GM23338 (cell line): ENCODE measurements around the gene DNAJB12. TPM values are rescaled to one million over a fixed set of nuclear protein-coding genes. Genes with fewer than 3 reads are reported as not detected.

Experiments used
- ATAC-seq: fragments of 200-7000 bp; cut with Tn5 transposase; 3 replicates; pipeline ENCODE4 v1.9.1; 2020
- DNase-seq: peaks from one replicate; pipeline ENCODE4 v3.0.0-alpha.2; 2015; ENCODE audit warnings: low spot score
- H2AFZ ChIP-seq: fragments of 200-600 bp; sonication (generic); 2 replicates; pipeline ENCODE4 v1.8.0; 2016; ENCODE audit warnings: antibody characterized with exemption, mild to moderate bottlenecking, moderate library complexity
- H3F3A ChIP-seq: fragments of 200-600 bp; sonication (generic); replicated peaks from 2 replicates; pipeline ENCODE4 v1.8.0; 2017; ENCODE audit warnings: antibody characterized with exemption, mixed run types, low read depth
- H3K27ac ChIP-seq: fragments of 200-600 bp; sonication (generic); 2 replicates; pipeline ENCODE4 v1.6.1; 2016; ENCODE audit warnings: low read depth
- H3K27me3 ChIP-seq: fragments of 200-600 bp; sonication (generic); 2 replicates; pipeline ENCODE4 v1.8.0; 2016; ENCODE audit warnings: mild to moderate bottlenecking, mixed run types, moderate library complexity; ENCODE audit not compliant: insufficient read depth
- H3K36me3 ChIP-seq: fragments of 200-600 bp; sonication (generic); 2 replicates; pipeline ENCODE4 v1.8.0; 2016; ENCODE audit warnings: mild to moderate bottlenecking; ENCODE audit not compliant: insufficient read depth
- H3K4me1 ChIP-seq: fragments of 200-600 bp; sonication (generic); 2 replicates; pipeline ENCODE4 v1.8.0; 2016; ENCODE audit warnings: mild to moderate bottlenecking, moderate library complexity; ENCODE audit not compliant: insufficient read depth
- H3K4me2 ChIP-seq: fragments of 200-600 bp; sonication (generic); 2 replicates; pipeline ENCODE4 v1.7.1; 2017; ENCODE audit warnings: mixed run types
- H3K4me3 ChIP-seq: fragments of 200-600 bp; sonication (generic); 2 replicates; pipeline ENCODE4 v1.6.1; 2016; ENCODE audit warnings: mixed run types
- H3K79me2 ChIP-seq: fragments of 200-600 bp; sonication (generic); replicated peaks from 2 replicates; pipeline ENCODE4 v1.8.0; 2017; ENCODE audit warnings: mild to moderate bottlenecking; ENCODE audit not compliant: insufficient read depth
- H3K9me2 ChIP-seq: fragments of 200-600 bp; sonication (generic); 2 replicates; pipeline ENCODE4 v1.8.0; 2017; ENCODE audit not compliant: insufficient read depth
- H4K20me1 ChIP-seq: fragments of 200-600 bp; sonication (generic); replicated peaks from 2 replicates; pipeline ENCODE4 v1.8.0; 2017; ENCODE audit warnings: mild to moderate bottlenecking; ENCODE audit not compliant: insufficient read depth
- H3K27ac Mint-ChIP-seq: 2 replicates; pipeline ENCODE4 v1.8.0; 2020; ENCODE audit warnings: inconsistent platforms, mild to moderate bottlenecking, moderate library complexity, mixed read lengths
- H3K27me3 Mint-ChIP-seq: 3 replicates; pipeline ENCODE4 v1.8.0; 2022; ENCODE audit warnings: low read depth, mild to moderate bottlenecking, moderate library complexity, mixed read lengths, inconsistent platforms; ENCODE audit not compliant: insufficient read depth, poor library complexity
- H3K36me3 Mint-ChIP-seq: 3 replicates; pipeline ENCODE4 v1.8.0; 2021; ENCODE audit warnings: low read depth, mild to moderate bottlenecking, inconsistent platforms, moderate library complexity, mixed read lengths
- H3K4me1 Mint-ChIP-seq: 3 replicates; pipeline ENCODE4 v1.8.0; 2020; ENCODE audit warnings: mild to moderate bottlenecking, inconsistent platforms, mixed read lengths
- H3K4me3 Mint-ChIP-seq: 3 replicates; pipeline ENCODE4 v1.8.0; 2021; ENCODE audit warnings: moderate library complexity, mild to moderate bottlenecking, inconsistent platforms, mixed read lengths
- H3K9me3 Mint-ChIP-seq: 3 replicates; pipeline ENCODE4 v1.8.0; 2020; ENCODE audit warnings: moderate library complexity, mild to moderate bottlenecking, inconsistent platforms, mixed read lengths
- CREB1 ChIP-seq: fragments of 250-450 bp; sonication (Bioruptor Pico); IDR thresholded peaks from 2 replicates; pipeline ENCODE4 v1.5.0; 2020; ENCODE audit warnings: low read depth, mild to moderate bottlenecking, moderate library complexity
- CTCF ChIP-seq, 2 experiments: fragments of 200-600 bp in 1 of 2; sonication (generic) in 1 of 2; conservative IDR thresholded peaks; 2 replicates each; pipeline versions ENCODE4 v1.5.1 to v1.6.1; 2016 to 2017; ENCODE audit warnings: antibody characterized with exemption in 2 of 2, low read depth in 2 of 2, mild to moderate bottlenecking in 2 of 2, moderate library complexity in 1 of 2
- EZH2 ChIP-seq: fragments of 200-600 bp; sonication (generic); IDR thresholded peaks from one replicate; pipeline ENCODE4 v1.8.0; 2017; ENCODE audit warnings: antibody characterized with exemption, mild to moderate bottlenecking, low read depth; ENCODE audit not compliant: unreplicated experiment
- EZH2phosphoT487 ChIP-seq: fragments of 200-600 bp; sonication (generic); IDR thresholded peaks from one replicate; pipeline ENCODE4 v1.8.1; 2018; ENCODE audit warnings: antibody characterized with exemption; ENCODE audit not compliant: unreplicated experiment
- POLR2AphosphoS5 ChIP-seq: IDR thresholded peaks from 2 replicates; pipeline ENCODE4 v1.6.1; 2016; ENCODE audit warnings: antibody characterized with exemption, low read depth
- REST ChIP-seq: IDR thresholded peaks from one replicate; pipeline ENCODE4 v1.6.1; 2018; ENCODE audit warnings: antibody characterized with exemption; ENCODE audit not compliant: unreplicated experiment
- ZNF462 ChIP-seq: fragments of 250-450 bp; sonication (Bioruptor Pico); IDR thresholded peaks from 2 replicates; pipeline ENCODE4 v1.5.0; 2020; ENCODE audit warnings: mild to moderate bottlenecking, moderate library complexity
- polyA plus RNA-seq: library from polyadenylated mRNA; unstranded; fragments of >200 nt; fragmentation: Nextera tagmentation; extraction: Ambion mirVana; gene quantifications from 2 replicates; pipeline ENCODE4 v1.2.1, GENCODE V29; 2016
- total RNA-seq: library from RNA; depleted of rRNA; stranded (reverse); fragments of >200 nt; shearing (Covaris generic); gene quantifications from 2 replicates; pipeline ENCODE4 v1.2.3, GENCODE V29; 2014

The DNAJB12 gene
- total and polyA plus RNA-seq, 2 experiments from 2014 or later, result 12.8 to 16.0 TPM

GRCh38 chr10:72364239-72364777 is 9.6 kb upstream of the DNAJB12 start:
- H2AFZ ChIP-seq, result peak overlapping the region; percentile 50; the same call in 1 of the 2 replicates
- H3K4me3 ChIP-seq, result no peak overlapping the region
- H3K9me3 Mint-ChIP-seq, result no peaks in the 10 kb centered on the region
- no peaks in the 10 kb centered on the region for H3K4me1 ChIP-seq
- peaks cover 5% of the 10 kb centered on the region; the same call in 1 of the 3 replicates for H3K4me1 Mint-ChIP-seq
- peak; percentile 96 for DNase-seq
- H3K36me3 ChIP-seq, result no peaks in the 10 kb centered on the region
- H3K27me3 Mint-ChIP-seq, result peaks cover 8% of the 10 kb centered on the region
- H3K27me3 ChIP-seq, result no peaks in the 10 kb centered on the region
- H3K4me3 Mint-ChIP-seq, result no peak overlapping the region
- ATAC-seq, result peak; percentile 99
- H3K9me2 ChIP-seq, result no peaks in the 10 kb centered on the region
- no peak overlapping the region for H3K4me2 ChIP-seq
- H3K27ac Mint-ChIP-seq, result peak overlapping the region; percentile 37; the same call in 1 of the 2 replicates
- H3K36me3 Mint-ChIP-seq, result peaks cover 3% of the 10 kb centered on the region; the same call in 2 of the 3 replicates
- H3K27ac ChIP-seq, result peak overlapping the region; percentile 36; the same call in 1 of the 2 replicates
- TF ChIP-seq CREB1 (no peak), EZH2phosphoT487 (no peak), CTCF (conservative IDR thresholded peaks at IDR 0.05; ENCODE audit: low read depth in 2 of 2) (peak; percentile 85 to 99), POLR2AphosphoS5 (peak; percentile 22; the same call in 1 of the 2 replicates)
- no peaks in the 10 kb centered on the region for H4K20me1 ChIP-seq
- no peaks in the 10 kb centered on the region for H3K79me2 ChIP-seq
- no peaks in the 10 kb centered on the region for H3F3A ChIP-seq

GRCh38 chr10:72356987-72357386 is 2.3 kb upstream of the DNAJB12 start:
- no peaks in the 10 kb centered on the region for H3K36me3 ChIP-seq
- H2AFZ ChIP-seq, result no peak overlapping the region
- ATAC-seq, result no peak
- no peaks in the 10 kb centered on the region for H4K20me1 ChIP-seq
- Mint-ChIP-seq H3K27me3 (peaks cover 5% of the 10 kb centered on the region), H3K4me1 (peaks cover 22% of the 10 kb centered on the region), H3K9me3 (no peaks in the 10 kb centered on the region), H3K36me3 (no peaks in the 10 kb centered on the region; the same call in 2 of the 3 replicates), H3K4me3 (no peak overlapping the region), H3K27ac (no peak overlapping the region)
- no peaks in the 10 kb centered on the region for H3K27me3 ChIP-seq
- TF ChIP-seq REST, result no peak
- no peak for TF ChIP-seq EZH2
- TF ChIP-seq POLR2AphosphoS5, result no peak
- no peak for TF ChIP-seq ZNF462
- no peak overlapping the region for H3K27ac ChIP-seq
- DNase-seq, result no peak
- peaks cover 4% of the 10 kb centered on the region for H3F3A ChIP-seq
- peaks cover 12% of the 10 kb centered on the region; the same call in 1 of the 2 replicates for H3K4me1 ChIP-seq
- H3K9me2 ChIP-seq, result no peaks in the 10 kb centered on the region
- H3K4me3 ChIP-seq, result no peak overlapping the region
- H3K4me2 ChIP-seq, result no peak overlapping the region
- peaks cover 22% of the 10 kb centered on the region for H3K79me2 ChIP-seq
